Body of pancreas (tissue), 4 donors: Measurements from ENCODE around the gene KCNJ6. TPM values are rescaled to one million over a fixed set of nuclear protein-coding genes. Genes with fewer than 3 reads are reported as not detected.

Experiments used
- ATAC-seq: fragments of 150-250 bp; one replicate; pipeline ENCODE4 v1.9.1; 2016
- DNase-seq, 4 donors: peaks; one replicate each; pipeline ENCODE4 v3.0.0-alpha.2; 2019
- H3K27ac ChIP-seq, 4 donors: fragments of 200-600 bp; sonication (generic); 1 replicate in 3 of 4; 2 replicates in 1 of 4; pipeline versions ENCODE4 v1.5.1 to v1.6.1; 2016 to 2019; ENCODE audit warnings: mild to moderate bottlenecking in 1 of 4, mixed read lengths in 1 of 4, moderate library complexity in 1 of 4
- H3K27me3 ChIP-seq, 2 donors: fragments of 200-600 bp; sonication (generic); one replicate each; pipeline ENCODE4 v1.6.0; 2016; ENCODE audit warnings: mild to moderate bottlenecking in 1 of 2
- H3K36me3 ChIP-seq, 2 donors: fragments of 200-600 bp; sonication (generic); replicated peaks in 1 of 2; 2 replicates each; pipeline ENCODE4 v1.5.1; 2016; ENCODE audit warnings: low read depth in 2 of 2; ENCODE audit not compliant: insufficient read depth in 1 of 2
- H3K4me1 ChIP-seq: fragments of 200-600 bp; sonication (generic); one replicate; pipeline ENCODE4 v1.6.0; 2016
- H3K4me3 ChIP-seq, 2 donors: fragments of 200-600 bp; sonication (generic); 1 replicate in 1 of 2; 2 replicates in 1 of 2; pipeline ENCODE4 v1.5.1; 2016 to 2019
- H3K9me3 ChIP-seq, 3 donors: fragments of 200-600 bp; sonication (generic); 1 replicate in 2 of 3; 2 replicates in 1 of 3; pipeline ENCODE4 v1.5.1; 2016
- POLR2A ChIP-seq, 3 donors: fragments of 450-650 bp; IDR thresholded peaks; one replicate each; pipeline ENCODE4 v1.6.1; 2016; ENCODE audit warnings: antibody characterized with exemption in 3 of 3, mild to moderate bottlenecking in 2 of 3
- WGBS, 2 donors: methylation state at CpG; one replicate each; pipeline ENCODE4 v1.1.5; 2017; 5-methylcytosine and 5-hydroxymethylcytosine counted together
- intact Hi-C: fragments of 100-400 bp; cut with DNase I; formaldehyde crosslinking; loops from one replicate; pipeline ENCODE4 v1.15.1; 2023
- total RNA-seq, 2 donors: library from RNA; depleted of rRNA; stranded (reverse); fragments of >200 nt; gene quantifications; one replicate each; pipeline ENCODE4 v1.1.0, GENCODE V29; 2016
- TF ChIP-seq, protein P1 (sequence below), 7 experiments: fragments of 450-650 bp in 4 of 7; fragments of 200-600 bp in 3 of 7; sonication (generic) in 3 of 7; IDR thresholded peaks; one replicate each; pipeline ENCODE4 v1.5.1; 2016 to 2019; ENCODE audit warnings: antibody characterized with exemption in 7 of 7

KCNJ6 gene
- total RNA-seq, 2 donors from 2014 or later: under 0.01 to 0.78 TPM

DNA sequence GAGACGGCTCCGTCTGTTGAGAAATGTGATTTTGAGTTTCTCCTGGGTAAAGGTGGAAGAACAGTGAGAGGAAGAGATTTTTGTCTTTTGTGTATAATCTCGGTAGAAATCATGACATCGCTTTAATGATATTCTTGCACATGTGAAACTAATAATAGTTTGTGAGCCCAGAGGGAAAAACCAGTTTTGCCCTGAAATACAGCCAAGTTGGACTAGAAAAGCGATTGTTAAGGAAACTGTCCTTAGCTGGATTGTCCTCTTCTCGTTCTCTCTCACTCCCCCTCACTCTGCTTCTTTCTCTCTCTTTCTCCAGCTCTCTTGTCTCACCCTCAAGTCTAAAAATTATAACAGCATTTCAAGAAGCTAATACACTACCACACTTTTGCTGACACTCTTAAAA, 17.1 kb downstream of the KCNJ6 start:
- Histone ChIP-seq H3K4me3 (no peak overlapping the region), H3K27me3 (no peaks in the 10 kb centered on the region), H3K36me3 (no peaks in the 10 kb centered on the region), H3K4me1 (no peaks in the 10 kb centered on the region), H3K27ac (no peak overlapping the region), H3K9me3 (no peaks in the 10 kb centered on the region)
- intact Hi-C loops: no loop called here
- ATAC-seq (no peak), DNase-seq (no peak)
- WGBS, 2 donors: 44 to 46% methylated on average over 6 of the region's 6 CpGs
- TF ChIP-seq POLR2A (IDR thresholded peaks at IDR 0.05): no peak

DNA sequence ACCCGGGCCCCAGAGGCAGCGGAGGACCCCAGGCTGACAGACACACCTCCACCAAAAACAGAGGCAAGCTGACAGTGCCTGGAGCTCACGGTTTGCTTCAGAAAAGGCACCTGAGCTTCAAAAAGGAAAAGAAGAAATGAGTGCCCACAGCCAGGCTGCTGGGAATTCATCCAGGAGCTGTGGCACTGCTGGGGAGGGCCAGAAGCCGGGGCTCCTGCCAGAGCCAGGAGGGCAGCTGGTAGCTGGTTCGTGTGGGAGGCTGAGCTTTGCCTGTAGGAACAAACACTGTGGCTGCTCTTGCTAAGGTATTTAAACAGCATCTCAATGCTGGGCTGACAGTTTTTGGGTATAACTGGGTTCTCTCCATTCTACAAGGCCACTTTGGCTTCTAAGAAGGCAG, 19.5 kb downstream of the KCNJ6 start:
- intact Hi-C loops: no loop called here
- Histone ChIP-seq H3K9me3 (no peaks in the 10 kb centered on the region), H3K4me3 (no peak overlapping the region), H3K27me3 (no peaks in the 10 kb centered on the region), H3K27ac (no peak overlapping the region), H3K4me1 (no peaks in the 10 kb centered on the region), H3K36me3 (no peaks in the 10 kb centered on the region)
- TF ChIP-seq POLR2A (IDR thresholded peaks at IDR 0.05): no peak
- TF ChIP-seq, protein P1, sequence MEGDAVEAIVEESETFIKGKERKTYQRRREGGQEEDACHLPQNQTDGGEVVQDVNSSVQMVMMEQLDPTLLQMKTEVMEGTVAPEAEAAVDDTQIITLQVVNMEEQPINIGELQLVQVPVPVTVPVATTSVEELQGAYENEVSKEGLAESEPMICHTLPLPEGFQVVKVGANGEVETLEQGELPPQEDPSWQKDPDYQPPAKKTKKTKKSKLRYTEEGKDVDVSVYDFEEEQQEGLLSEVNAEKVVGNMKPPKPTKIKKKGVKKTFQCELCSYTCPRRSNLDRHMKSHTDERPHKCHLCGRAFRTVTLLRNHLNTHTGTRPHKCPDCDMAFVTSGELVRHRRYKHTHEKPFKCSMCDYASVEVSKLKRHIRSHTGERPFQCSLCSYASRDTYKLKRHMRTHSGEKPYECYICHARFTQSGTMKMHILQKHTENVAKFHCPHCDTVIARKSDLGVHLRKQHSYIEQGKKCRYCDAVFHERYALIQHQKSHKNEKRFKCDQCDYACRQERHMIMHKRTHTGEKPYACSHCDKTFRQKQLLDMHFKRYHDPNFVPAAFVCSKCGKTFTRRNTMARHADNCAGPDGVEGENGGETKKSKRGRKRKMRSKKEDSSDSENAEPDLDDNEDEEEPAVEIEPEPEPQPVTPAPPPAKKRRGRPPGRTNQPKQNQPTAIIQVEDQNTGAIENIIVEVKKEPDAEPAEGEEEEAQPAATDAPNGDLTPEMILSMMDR (IDR thresholded peaks at IDR 0.05): no peak
- WGBS, 2 donors: 49 to 64% methylated on average over 5 of the region's 5 CpGs
- DNase-seq (no peak), ATAC-seq (no peak)

DNA sequence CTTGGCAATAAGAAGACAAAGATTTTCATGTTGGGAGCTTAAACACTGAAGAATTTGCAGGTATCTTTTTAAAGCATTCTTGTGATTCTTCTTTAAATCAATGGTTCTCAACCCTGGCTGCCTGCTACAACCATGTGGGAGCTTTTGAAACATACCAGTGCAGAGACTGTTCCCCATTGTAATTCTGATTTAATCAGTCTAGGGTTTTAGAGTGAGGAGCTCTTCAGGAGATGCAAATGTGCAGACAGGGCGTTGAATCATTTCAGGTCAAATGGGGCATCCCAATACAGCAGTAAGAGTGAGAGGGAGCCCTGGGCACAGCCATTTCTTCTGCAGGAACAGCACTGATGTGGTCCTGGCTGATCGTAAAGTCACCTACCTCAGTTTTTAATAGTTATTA, 24.3 kb downstream of the KCNJ6 start:
- no peaks in the 10 kb centered on the region for H3K27me3 ChIP-seq
- intact Hi-C loops: no loop called here
- H3K27ac ChIP-seq: no peak overlapping the region
- no peaks in the 10 kb centered on the region for H3K4me1 ChIP-seq
- H3K4me3 ChIP-seq: no peak overlapping the region
- no peak for ATAC-seq
- no peak for DNase-seq
- 51 to 53% methylated on average over 2 of the region's 2 CpGs for WGBS, 2 donors
- no peaks in the 10 kb centered on the region for H3K36me3 ChIP-seq
- TF ChIP-seq, protein P1 (IDR thresholded peaks at IDR 0.05): no peak
- no peak for TF ChIP-seq POLR2A (IDR thresholded peaks at IDR 0.05)
- H3K9me3 ChIP-seq: no peaks in the 10 kb centered on the region

DNA sequence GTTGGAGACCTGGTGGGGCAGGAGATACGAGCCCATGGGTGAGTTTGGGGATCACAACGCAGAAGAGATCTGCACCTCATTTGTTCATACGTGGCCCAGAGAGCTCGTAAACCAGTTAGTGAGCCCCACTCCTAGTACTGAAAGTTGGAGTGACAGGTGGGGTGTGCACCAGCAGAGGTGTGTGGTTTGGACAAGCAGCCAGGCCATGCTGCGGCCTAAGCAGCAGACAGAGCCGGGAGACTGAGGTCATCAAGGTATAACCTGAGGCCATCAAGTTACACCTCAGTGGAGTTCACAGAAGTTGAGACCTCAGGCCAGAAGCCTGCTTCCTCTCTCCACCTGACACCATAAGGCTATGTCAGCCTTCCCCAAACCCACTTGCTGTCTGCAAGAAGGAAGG, 27.6 kb downstream of the KCNJ6 start:
- no peaks in the 10 kb centered on the region for H3K36me3 ChIP-seq
- no peak overlapping the region for H3K27ac ChIP-seq
- no peak for ATAC-seq
- no peaks in the 10 kb centered on the region for H3K9me3 ChIP-seq
- no peak overlapping the region for H3K4me3 ChIP-seq
- 84 to 93% methylated on average over 6 of the region's 6 CpGs for WGBS, 2 donors
- H3K4me1 ChIP-seq: no peaks in the 10 kb centered on the region
- DNase-seq: no peak
- intact Hi-C loops: no loop called here
- TF ChIP-seq, protein P1 (IDR thresholded peaks at IDR 0.05): no peak
- no peak for TF ChIP-seq POLR2A (IDR thresholded peaks at IDR 0.05)
- H3K27me3 ChIP-seq: no peaks in the 10 kb centered on the region

DNA sequence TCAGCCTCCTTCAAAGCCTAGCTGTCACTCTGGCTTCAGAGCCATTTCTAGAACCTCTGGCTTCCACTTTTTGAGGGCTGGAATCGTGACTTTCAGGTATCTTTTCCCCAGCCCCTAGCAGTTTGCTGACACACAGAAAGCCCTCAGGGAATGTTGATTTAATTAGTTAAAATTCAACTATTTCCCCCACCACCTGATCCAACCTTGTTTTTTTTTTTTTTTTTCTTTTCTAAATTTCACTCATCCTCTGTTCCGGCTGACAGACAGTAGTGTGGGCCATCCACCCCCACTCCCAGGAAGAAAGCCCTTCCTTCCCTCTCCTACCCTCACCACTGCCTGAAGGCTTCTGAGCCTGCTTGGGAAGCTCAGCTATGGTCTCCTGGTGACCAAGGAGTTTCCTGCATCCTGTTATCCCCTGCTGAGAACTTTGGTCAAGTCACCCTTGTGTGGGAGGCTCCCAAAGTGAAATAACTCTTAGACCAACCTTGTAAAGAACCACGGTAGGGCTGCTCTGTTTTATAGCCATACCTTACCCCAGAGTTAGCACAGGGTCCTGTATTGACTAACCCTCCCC, 29.4 kb downstream of the KCNJ6 start:
- H3K27ac ChIP-seq: no peak overlapping the region
- intact Hi-C loops: no loop called here
- no peak overlapping the region for H3K4me3 ChIP-seq
- no peaks in the 10 kb centered on the region for H3K9me3 ChIP-seq
- no peak for ATAC-seq
- 30 to 40% methylated on average over 3 of the region's 3 CpGs for WGBS, 2 donors
- H3K4me1 ChIP-seq: no peaks in the 10 kb centered on the region
- TF ChIP-seq, protein P1 (IDR thresholded peaks at IDR 0.05): no peak
- TF ChIP-seq POLR2A (IDR thresholded peaks at IDR 0.05): no peak
- no peaks in the 10 kb centered on the region for H3K36me3 ChIP-seq
- no peak for DNase-seq
- no peaks in the 10 kb centered on the region for H3K27me3 ChIP-seq
